HG02938 (cell line): ENCODE measurements around the gene RBM43.

Experiments
- ATAC-seq: cut with Tn5 transposase; IDR thresholded peaks from one replicate; pipeline ENCODE4 v1.9.1; 2021; ENCODE audit warnings: mild to moderate bottlenecking, moderate library complexity; ENCODE audit not compliant: unreplicated experiment

RBM43 gene

DNA sequence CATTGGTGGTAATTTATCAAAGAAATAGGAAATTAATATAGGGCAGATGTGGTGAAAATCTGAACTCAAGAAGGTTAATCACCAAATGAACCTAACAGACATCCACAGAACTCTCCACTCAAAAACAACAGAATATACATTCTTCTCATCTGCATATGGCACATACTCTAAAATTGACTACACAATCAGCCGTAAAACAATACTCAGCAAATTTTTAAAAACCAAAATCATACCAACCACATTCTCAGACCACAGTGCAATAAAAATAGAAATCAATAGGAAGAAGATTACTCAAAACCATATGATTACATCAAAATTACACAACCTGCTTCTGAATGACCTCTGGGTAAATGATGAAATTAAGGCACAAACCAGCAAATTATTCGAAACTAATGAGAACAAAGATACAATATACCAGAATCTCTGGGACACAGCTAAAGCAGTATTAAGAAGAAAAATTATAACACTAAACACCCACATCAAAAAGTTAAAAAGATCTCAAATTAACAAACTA is 31.0 kb downstream of the RBM43 start:
- ATAC-seq: no peak

DNA sequence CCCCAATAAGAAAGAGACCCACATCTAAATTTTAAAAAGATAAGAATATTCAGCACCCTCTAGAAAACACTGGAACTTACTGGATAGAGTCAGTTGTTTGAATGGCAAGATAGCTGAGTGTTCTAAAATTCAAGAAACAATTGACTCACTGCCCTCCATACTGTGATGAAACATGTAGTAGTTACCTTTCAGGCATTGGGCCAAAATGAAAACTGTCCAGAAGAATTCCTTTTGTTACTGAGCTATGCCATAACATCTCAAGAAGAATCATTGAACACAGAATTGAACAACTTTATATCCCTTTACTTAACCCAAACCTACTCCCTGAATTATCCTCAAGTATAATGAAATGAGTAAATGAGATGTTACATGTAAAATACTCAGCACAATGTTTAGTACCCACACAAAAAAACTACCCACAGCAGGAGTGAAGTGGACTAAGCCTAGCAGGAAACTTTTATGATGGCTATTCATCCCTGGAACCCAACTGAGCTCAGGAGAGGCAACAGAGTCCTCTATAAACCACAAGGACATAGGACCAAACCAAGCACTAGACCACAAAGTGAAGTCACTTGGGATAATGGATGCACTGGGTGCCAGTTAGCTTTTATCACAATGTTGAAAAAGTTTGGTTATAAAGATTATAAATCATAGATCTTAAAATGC is 32.7 kb downstream of the RBM43 start:
- no peak for ATAC-seq

DNA sequence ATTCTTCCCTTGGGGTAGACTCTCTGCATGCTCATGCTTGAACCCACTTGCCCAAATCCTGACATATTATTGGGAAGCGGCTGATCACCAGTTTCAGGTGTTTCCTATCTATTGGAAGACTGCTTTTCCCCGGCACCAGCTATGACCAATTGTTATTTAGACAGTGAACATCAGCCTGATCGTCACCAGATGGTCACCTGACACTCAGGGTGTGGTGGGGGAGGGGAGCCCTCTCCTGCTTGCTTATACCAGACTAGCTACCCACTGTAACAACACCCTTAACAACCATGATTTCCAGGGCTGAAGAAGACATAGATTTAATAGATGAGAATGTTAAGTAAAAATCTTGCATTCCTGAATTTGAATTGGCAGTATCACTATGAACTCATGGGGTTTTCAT is 44.3 kb downstream of the RBM43 start:
- no peak for ATAC-seq

DNA sequence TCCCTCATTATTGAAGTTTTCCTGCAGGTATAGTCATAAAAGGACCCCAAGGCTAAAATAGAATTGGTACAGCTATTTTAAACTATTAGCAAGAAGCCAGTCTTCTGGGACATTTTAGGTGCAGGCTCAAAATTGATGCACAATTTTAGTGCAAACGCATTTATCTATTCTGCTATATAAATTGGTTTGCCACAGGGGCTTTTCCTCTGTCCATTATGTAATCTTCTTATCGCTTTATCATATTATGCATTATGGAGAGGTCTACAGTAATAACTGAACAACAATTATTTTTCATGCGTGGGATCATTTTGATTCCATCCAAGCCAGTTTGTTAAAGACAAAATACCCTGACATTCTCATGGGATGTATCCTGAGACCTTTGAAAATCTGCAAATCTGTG is 54.6 kb downstream of the RBM43 start:
- no peak for ATAC-seq

DNA sequence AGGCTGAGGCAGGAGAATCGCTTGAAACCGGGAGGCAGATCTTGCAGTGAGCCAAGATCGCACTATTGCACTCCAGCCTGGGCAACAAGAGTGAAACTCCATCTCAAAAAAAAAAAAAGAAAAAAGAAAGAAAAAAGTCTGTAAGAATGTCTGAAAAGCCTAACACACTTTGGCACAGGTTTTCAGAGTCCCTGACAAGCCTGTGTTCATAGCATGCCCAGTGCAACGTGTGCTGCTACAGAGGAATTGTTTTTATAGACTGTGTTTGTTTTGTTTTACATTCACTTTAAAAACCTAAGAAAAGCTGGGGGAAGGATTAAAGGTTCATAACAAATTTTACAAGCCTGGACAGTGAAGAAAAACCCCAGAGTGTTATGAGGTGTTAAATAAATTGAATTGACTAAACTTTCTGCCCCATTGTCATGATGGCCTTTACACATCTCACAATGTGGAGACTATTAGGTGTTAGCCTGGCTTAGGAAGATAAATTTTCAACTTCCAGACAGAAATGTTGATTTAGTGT is 55.2 kb downstream of the RBM43 start:
- no peak for ATAC-seq

DNA sequence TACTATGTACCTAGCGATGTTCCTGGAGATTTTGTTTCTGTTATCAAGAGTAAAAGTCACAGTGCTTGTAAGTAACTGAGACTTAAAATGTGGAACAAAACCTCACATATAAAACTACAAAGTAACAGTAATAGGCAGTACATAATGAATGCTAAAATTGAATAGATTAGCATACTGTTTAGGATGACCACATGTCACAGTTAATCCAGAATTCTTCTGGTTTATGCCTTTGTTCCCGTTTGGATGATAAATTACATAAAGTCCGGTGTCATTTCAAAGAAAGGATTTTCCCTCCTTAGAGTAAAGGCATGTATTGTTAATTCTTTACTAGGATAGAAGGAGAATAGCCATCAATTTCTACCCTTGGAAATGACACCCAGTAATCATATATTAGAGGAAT is 56.1 kb downstream of the RBM43 start:
- ATAC-seq: no peak

DNA sequence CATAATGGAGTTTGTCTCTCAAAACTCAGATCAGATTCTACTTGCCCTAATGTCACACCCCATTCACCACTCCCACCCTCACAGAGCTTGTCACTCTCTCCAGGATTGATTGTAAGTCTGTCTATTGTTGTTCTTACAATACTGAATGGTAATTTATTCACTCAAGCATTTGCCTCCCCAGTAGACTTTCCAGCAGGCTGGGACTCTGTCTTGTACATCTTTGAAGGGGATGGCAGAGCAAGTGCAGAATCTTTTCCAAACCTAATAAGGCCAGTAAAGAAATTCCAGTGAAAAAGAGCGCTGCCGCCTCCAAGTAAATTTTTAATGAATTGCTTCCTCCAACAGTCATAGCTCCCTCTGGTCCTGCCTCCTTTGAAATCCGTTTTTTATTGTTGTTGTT is 56.9 kb downstream of the RBM43 start:
- ATAC-seq: no peak

DNA sequence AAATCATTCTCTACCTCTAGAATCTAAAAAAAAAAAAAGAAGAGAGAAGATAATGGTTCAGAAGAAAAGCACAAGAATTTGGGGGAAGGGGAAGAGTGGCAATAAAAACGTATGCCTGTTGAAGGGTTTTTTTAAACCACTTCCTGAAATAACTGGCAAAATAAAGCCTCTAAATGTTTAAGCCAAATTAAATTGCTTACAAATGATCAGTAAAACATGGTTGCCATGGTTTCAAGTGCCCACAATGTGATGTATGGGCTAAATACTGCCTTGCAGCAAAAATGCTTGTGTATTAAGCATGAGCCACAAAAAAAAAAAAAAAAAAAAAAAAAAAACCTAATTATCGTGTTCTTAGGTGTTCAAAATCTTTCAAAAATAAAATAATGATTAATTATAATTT is 60.8 kb downstream of the RBM43 start:
- no peak for ATAC-seq

DNA sequence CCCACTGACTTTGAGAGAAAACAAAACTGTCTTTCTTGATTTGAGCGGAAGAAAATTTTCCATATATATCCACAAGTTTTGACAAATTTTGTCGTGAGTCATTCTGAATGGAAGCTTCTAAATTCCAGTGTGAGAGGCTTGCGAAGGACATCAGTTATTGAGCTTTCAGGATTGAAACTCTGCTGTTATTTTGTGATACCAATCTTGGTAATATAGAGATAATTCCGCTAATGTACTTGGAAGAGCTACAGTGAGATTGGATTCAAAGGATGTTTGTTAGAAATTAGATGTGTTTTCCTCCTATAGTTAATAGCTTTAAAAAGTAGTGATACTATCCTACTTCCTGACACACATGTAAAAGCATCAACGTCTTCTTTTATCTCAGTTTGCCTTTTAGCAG is 61.4 kb downstream of the RBM43 start:
- no peak for ATAC-seq

DNA sequence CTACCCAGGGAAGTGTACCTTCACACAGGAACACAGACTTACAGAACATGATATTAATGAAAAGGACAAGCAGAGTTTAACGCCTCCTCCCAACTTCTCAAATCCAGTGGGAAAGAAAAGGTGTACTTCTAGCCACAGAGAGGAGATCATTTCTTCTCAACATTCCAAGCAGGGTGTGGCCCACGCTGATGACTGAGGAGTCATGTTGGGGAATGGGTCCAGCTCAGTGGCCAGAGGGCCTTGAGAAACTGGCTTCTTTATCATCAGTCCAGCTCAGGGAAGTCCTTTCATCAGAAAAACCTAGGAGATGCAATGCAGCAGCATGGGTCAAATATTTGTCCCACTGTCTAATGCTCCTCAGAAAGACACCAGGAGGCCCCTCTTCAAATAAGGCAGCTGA is 63.0 kb downstream of the RBM43 start:
- no peak for ATAC-seq
